Ascending aorta (tissue), 2 donors: ENCODE results near the gene KLHL17. TPM values are rescaled to one million over a fixed set of nuclear protein-coding genes. Genes with fewer than 3 reads are reported as not detected.
"Not testable (repeated sequence)": the region's sequence is repeated elsewhere in the genome, so short reads cannot be mapped to it uniquely, and the experiment has no call there.

Source experiments
- DNase-seq, 2 donors: peaks; one replicate each; pipeline ENCODE4 v3.0.0-alpha.2; 2019; ENCODE audit warnings: low spot score in 2 of 2
- H3K27ac ChIP-seq, 2 donors: fragments of 200-600 bp; sonication (generic); one replicate each; pipeline ENCODE4 v1.5.1; 2016 to 2017; ENCODE audit warnings: mild to moderate bottlenecking in 1 of 2
- H3K27me3 ChIP-seq: fragments of 200-600 bp; sonication (generic); one replicate; pipeline ENCODE4 v1.5.1; 2017
- H3K36me3 ChIP-seq, 2 donors: fragments of 200-600 bp; sonication (generic); one replicate each; pipeline ENCODE4 v1.5.1; 2016
- H3K4me1 ChIP-seq, 2 donors: fragments of 200-600 bp; sonication (generic); one replicate each; pipeline ENCODE4 v1.5.1; 2016 to 2017; ENCODE audit warnings: mild to moderate bottlenecking in 1 of 2
- H3K4me3 ChIP-seq, 2 donors: fragments of 200-600 bp; sonication (generic); one replicate each; pipeline ENCODE4 v1.5.1; 2016 to 2017; ENCODE audit warnings: mild to moderate bottlenecking in 1 of 2
- H3K9me3 ChIP-seq, 2 donors: fragments of 200-600 bp; sonication (generic); one replicate each; pipeline ENCODE4 v1.5.1; 2016
- CTCF ChIP-seq, 3 experiments: fragments of 200-600 bp in 2 of 3; fragments of 450-650 bp in 1 of 3; sonication (generic) in 2 of 3; IDR thresholded peaks; one replicate each; pipeline ENCODE4 v1.5.1; 2016 to 2019; ENCODE audit warnings: antibody characterized with exemption in 3 of 3, mild to moderate bottlenecking in 1 of 3, moderate library complexity in 1 of 3
- intact Hi-C: fragments of 100-400 bp; cut with DNase I; formaldehyde crosslinking; loops from one replicate; pipeline ENCODE4 v1.15.1; 2023
- total RNA-seq: library from RNA; depleted of rRNA; stranded (reverse); fragments of >200 nt; gene quantifications from one replicate; pipeline ENCODE4 v1.1.0, GENCODE V29; 2016

Gene KLHL17
- total RNA-seq, 1 donor from 2014 or later, result 16.6 TPM

- TF ChIP-seq CTCF (IDR thresholded peaks at IDR 0.05), result no peak
- intact Hi-C loops, result no loop called here
- no peaks in the 10 kb centered on the region for H3K27me3 ChIP-seq
- H3K4me3 ChIP-seq, result no peak overlapping the region
- DNase-seq, result no peak
- H3K27ac ChIP-seq, result no peak overlapping the region
- H3K9me3 ChIP-seq, result peaks cover 0 to 6% of the 10 kb centered on the region in 2 donors
- H3K4me1 ChIP-seq, result no peaks in the 10 kb centered on the region
- no peaks in the 10 kb centered on the region for H3K36me3 ChIP-seq
Observed at GRCh38 chr1:985126-985525, 24.7 kb downstream of the KLHL17 start.

DNA sequence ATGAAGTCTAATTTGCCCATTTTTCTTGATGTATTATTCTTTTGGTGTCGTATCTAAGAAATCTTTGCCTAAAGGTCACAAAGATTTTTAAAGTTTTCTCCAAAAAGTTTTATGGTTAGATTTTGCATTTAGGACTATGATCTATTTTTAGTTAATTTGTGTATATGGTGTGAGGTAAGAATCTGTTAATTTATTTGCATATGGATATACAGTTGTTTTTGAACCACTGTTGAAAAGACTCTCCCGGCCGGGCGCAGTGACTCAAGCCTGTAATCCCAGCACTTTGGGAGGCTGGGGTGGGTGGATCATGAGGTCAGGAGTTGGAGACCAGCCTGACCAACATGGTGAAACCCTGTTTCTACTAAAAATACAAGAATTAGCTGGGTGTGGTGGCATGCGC, 27.7 kb downstream of the KLHL17 start:
- H3K27ac ChIP-seq, H3K36me3 ChIP-seq, DNase-seq, intact Hi-C loops, H3K27me3 ChIP-seq, H3K4me1 ChIP-seq, H3K4me3 ChIP-seq: not testable (repeated sequence)
- H3K9me3 ChIP-seq, result peaks cover 0 to 24% of the 10 kb centered on the region in 2 donors

DNA sequence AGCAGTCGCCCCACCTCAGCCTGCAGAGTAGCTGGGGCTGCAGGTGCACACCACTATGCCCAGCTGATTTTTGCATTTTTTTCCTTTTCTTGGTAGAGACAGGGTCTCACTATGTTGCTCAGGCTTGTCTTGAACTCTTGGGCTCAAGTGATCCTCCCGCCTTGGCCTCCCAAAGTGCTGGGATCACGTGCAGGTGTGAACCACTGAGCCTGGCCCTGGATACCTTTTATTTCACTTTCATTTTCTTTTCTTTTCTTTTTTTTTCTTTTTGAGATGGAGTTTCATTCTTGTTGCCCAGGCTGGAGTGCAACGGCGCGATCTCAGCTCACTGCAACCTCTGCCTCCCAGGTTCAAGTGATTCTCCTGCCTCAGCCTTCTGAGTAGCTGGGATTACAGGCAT, 30.9 kb downstream of the KLHL17 start:
- not testable (repeated sequence) for H3K27me3 ChIP-seq

GRCh38 chr1:991895-992294, 31.5 kb downstream of the KLHL17 start:
- H3K4me3 ChIP-seq, result no peak overlapping the region
- H3K36me3 ChIP-seq, result no peaks in the 10 kb centered on the region
- no peak for DNase-seq
- TF ChIP-seq CTCF (IDR thresholded peaks at IDR 0.05), result no peak
- H3K9me3 ChIP-seq, result peaks cover 0 to 24% of the 10 kb centered on the region in 2 donors
- no peak overlapping the region for H3K27ac ChIP-seq
- H3K27me3 ChIP-seq, result no peaks in the 10 kb centered on the region
- no peaks in the 10 kb centered on the region for H3K4me1 ChIP-seq
- intact Hi-C loops, result no loop called here

More for the DNA sequence above, 30.9 kb downstream of the KLHL17 start:
- H3K36me3 ChIP-seq, intact Hi-C loops, H3K4me3 ChIP-seq, DNase-seq, H3K4me1 ChIP-seq, H3K27ac ChIP-seq: not testable (repeated sequence)
- H3K9me3 ChIP-seq, result peaks cover 0 to 24% of the 10 kb centered on the region in 2 donors

GRCh38 chr1:992362-992761, 32.0 kb downstream of the KLHL17 start:
- no peak overlapping the region for H3K4me3 ChIP-seq
- no peaks in the 10 kb centered on the region for H3K4me1 ChIP-seq
- TF ChIP-seq CTCF (IDR thresholded peaks at IDR 0.05), result no peak
- intact Hi-C loops, result no loop called here
- no peaks in the 10 kb centered on the region for H3K36me3 ChIP-seq
- no peak overlapping the region for H3K27ac ChIP-seq
- DNase-seq, result no peak
- H3K9me3 ChIP-seq, result peaks cover 0 to 24% of the 10 kb centered on the region in 2 donors
- H3K27me3 ChIP-seq, result no peaks in the 10 kb centered on the region

- intact Hi-C loops, result no loop called here
- Histone ChIP-seq H3K27ac (no peak overlapping the region), H3K4me3 (no peak overlapping the region), H3K36me3 (no peaks in the 10 kb centered on the region), H3K27me3 (no peaks in the 10 kb centered on the region), H3K9me3 (peaks cover 0 to 24% of the 10 kb centered on the region in 2 donors), H3K4me1 (peaks cover 4 to 8% of the 10 kb centered on the region in 2 donors)
- no peak for TF ChIP-seq CTCF (IDR thresholded peaks at IDR 0.05)
- no peak for DNase-seq
Observed at GRCh38 chr1:993379-993995, 33.1 kb downstream of the KLHL17 start.

DNA sequence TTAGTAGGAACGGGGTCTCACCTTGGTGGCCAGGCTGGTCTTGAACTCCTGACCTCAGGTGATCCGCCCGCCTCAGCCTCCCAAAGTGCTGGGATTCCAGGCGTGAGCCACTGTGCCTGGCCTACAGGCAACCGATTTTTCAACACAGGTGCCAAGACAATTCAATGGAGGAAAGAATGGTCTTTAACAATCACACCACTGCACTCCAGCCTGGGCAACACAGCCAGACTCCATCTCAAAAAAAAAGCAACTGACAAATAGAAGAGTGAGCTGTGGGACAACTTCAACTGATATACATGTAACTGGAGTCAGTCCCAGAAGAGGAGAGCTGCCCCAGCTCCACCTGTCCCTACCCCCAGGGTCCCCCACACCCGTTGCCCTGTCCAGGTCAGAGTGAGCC, 34.2 kb downstream of the KLHL17 start:
- H3K9me3 ChIP-seq, result peaks cover 0 to 21% of the 10 kb centered on the region in 2 donors
- intact Hi-C loops, H3K27me3 ChIP-seq, H3K36me3 ChIP-seq, DNase-seq, H3K27ac ChIP-seq, H3K4me3 ChIP-seq: not testable (repeated sequence)
- H3K4me1 ChIP-seq, result peaks cover 4 to 15% of the 10 kb centered on the region in 2 donors
